Skin epidermis (tissue), 12 donors: ENCODE measurements around the gene DCTN4.
A peak's percentile ranks its signal among the peaks of the same experiment; 100 is the strongest.
"Not testable (repeated sequence)": the region's sequence is repeated elsewhere in the genome, so short reads cannot be mapped to it uniquely, and the experiment has no call there.

Source experiments
- H3K27ac ChIP-seq, 21 experiments: fragments of 200-600 bp; sonication (generic) in 11 of 21; one replicate each; pipeline ENCODE4 v1.5.0; 2020; ENCODE audit warnings: mild to moderate bottlenecking in 3 of 21, inconsistent platforms in 2 of 21, moderate library complexity in 2 of 21
- H3K4me3 ChIP-seq, 7 experiments: fragments of 200-600 bp; sonication (generic) in 2 of 7; one replicate each; pipeline ENCODE4 v1.5.0; 2020; ENCODE audit warnings: inconsistent platforms in 2 of 7, mild to moderate bottlenecking in 2 of 7, moderate library complexity in 1 of 7

DCTN4 gene

DNA sequence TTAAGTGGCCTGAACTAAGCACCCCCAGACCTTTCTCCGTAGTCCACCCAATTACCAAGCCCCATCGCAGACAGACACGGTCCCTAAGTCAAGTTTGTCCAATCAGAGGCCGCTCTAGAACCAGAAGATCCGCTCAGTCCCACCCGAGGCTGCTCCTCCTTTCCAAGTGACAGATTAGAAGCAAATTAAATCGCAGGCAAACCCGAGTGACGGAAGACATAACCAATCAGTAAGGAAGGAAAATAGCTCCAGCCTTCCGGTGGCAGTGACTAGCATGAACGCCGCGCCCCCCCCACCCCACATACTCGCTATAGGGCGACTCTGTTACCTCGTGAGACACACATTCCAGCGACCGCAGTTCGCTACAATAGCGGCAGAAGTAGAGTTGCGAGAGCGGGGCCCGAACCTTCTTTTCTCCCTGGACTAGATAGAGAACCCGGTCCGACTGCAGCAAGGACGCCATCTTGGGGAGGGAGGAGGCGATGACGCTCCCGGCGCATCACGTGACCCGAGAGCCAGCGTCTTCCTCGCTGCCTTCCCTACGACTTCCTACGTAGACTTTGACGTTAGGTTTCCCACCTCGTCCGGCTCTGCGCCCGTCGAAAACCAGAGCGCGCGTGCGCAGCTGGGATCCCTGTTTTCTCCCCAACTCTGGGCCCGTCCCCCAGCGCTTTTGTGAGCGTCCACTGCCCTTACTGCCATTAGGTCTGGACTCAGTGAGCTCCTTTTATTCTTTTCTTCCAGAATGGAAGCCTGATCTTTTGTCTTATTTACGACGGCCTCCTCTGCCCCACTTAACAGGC lies at the start of gene DCTN4:
TSS of gene DCTN4 (minus strand) at position 487 of the 803 bp plus-strand sequence. CDS start at position 463, 24 bp downstream.
- Histone ChIP-seq H3K27ac (peak within 1 kb of the TSS; percentile 59 to 97 (median 94)), H3K4me3 (peak within 1 kb of the TSS; percentile 40 to 79 (median 61))

DNA sequence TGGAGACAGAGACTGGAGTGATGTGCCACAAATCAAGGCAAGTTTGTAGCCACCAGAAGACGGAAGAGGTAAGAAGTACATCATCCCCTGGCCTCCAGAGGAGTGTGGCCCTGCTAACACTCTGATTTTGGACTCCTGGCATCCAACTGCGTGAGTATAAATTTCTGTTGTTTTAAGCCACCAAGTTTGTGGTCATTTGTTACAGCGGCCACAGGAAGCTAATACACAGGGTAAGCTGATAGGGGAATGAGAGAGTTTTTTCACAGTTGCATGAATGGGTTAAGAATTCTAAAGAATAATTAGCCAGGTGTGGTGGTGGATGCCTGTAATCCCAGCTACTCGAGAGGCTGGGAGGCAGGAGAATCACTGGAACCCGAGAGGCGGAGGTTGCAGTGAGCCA lies 45.6 kb upstream of the DCTN4 start:
- Histone ChIP-seq H3K27ac (no peak overlapping the region), H3K4me3 (no peak overlapping the region)

DNA sequence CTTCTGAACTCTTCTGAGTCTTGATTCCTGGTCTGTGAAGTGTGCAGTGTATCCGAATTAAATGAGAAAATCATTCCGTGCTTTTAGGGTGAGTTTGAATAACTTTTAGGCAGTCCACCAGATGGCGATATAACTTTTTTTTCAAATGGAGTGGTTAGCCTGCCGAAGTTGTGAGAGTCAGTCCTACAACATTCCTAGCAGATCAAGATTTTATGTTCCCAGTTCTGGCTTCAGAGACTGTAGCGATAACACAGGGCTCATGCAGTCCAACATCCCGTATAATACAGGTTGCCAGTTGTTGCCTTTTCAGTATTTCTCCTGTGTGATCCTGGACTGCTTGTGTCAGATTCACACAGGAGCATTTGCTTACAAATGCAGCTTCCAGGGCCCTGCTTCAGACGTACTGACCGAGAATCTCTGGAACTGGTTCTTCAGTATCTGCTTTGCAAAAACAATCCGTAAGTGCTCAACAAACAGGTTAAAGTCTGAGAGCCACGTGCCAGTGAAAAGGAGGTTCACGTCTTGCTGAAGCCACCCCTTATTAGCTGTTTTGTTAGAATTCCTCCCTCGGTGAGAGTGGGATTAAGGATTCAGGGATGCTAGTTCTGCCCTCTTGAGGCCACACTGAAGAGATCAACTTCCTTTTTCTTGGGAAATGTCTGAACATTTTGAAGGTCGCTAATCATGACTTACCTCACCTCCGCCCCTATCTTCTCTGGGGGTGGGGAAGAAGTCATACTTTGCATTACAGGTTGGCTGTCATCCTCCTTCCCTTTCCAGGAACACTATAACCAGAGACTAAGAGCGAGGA lies 42.5 kb upstream of the DCTN4 start:
- Histone ChIP-seq H3K27ac (peak overlapping the region in 7 of 21 experiments; percentile 2 to 47 (median 19)), H3K4me3 (peak overlapping the region in 5 of 7 experiments; percentile 8 to 31 (median 17))

DNA sequence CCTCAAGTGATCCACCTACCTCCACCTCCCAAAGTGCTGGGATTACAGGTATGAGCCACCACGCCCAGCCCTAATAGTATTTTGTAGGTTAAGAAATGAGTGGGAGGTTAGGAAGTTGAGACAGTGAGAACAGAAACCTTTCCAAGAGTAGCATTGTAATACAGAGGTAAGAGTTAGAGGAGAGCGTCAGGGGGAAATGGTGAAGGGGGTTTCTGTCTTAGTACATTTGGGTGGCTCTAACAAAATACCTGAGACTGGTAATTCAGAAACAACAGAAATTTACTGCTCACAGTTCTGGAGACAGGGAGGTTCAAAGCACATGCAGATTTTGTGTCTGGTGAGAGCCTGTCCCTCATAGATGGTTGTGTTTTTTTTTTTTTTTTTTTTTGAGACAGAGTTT lies 38.6 kb upstream of the DCTN4 start:
- H3K4me3 ChIP-seq = no peak overlapping the region
- H3K27ac ChIP-seq = no peak overlapping the region

DNA sequence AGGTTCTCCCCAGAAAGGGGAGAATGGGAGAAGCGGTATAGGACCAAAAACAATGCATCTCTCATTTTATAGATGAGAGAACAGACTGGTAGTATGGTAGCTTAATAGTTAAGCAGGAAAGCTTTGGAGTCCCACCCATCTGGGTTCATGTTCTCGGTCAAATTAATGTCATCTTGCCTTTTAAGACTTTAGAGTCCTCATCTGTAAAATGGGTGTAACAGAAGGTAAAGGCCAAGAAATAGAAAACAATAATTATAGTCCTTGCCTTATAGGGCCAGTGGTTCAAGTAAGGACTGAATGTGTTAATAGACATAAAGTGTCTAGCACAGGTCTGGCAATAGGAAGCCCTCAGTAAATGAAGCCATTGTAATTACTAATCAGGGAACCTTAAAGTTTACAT lies 36.1 kb upstream of the DCTN4 start:
- H3K27ac ChIP-seq = no peak overlapping the region
- no peak overlapping the region for H3K4me3 ChIP-seq

DNA sequence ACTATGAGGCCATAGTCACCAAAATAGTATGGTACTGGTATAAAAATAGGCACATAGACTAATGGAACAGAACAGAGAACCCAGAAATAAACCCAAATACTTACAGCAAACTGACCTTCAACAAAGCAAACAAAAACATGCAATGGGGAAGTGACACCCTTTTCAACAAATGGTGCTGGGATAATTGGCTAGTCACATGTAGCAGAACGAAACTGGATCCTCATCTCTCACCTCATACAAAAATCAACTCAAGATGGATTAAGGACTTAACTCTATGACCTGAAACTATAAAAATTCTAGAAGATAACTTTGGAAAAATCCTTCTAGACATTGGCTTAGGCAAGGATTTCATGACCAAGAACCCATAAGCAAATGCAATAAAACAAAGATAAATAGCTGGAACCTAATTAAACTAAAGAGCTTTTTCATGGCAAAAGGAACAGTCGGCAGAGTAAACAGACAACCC lies 34.6 kb upstream of the DCTN4 start:
- H3K4me3 ChIP-seq, H3K27ac ChIP-seq: not testable (repeated sequence)

DNA sequence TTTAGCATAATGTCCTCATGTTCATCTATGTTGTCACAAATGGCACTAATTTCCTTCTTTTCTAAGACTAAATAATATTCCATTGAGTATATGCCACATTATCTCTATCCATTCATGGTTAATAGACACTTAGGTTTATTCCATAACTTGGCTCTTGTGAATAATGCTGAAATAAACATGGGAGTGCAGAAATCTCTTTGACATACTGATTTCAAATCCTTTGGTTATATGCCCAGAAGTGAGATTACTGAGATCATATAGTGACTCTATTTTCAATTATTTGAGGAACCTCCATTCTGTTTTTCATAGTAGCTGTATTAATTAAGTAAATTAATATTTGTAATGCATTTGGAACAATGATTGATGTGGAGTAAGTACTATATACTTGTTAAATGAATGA lies 32.7 kb upstream of the DCTN4 start:
- Histone ChIP-seq H3K27ac (peak overlapping the region in 4 of 21 experiments; percentile 72 to 87 (median 82)), H3K4me3 (no peak overlapping the region)

DNA sequence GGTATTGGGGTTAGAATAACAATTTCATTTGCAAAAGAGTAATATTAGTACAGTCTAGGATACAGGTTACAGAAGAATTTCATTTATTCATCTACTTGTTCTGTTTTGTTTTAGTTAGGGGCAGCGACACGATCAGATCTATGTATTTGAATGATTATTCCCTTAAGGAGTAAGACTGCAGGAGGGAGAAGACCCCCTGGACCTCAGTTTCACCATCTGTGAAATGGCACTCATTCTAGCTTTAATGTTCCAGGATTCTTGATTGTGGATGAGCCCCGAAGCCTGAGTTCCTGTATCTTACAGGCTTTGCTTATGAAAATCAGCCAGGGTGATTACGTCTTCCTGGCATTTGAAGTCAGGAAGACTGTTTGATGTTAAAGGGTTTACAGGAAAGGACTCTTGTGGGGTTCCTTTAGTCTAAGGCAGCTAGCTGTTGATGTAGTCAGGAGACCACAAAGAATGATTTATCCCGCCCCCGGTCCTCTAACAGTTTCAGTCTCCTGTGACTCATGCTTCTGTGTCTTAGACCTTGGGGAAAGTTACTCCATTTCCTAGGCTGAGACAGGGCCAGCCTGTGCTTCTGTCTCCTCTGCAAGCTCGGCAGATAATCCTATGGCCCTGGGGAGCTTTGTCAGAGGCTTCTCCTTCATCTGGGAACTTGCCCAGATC lies 31.3 kb upstream of the DCTN4 start:
- H3K4me3 ChIP-seq = no peak overlapping the region
- H3K27ac ChIP-seq = peak overlapping the region in 18 of 21 experiments; percentile 9 to 87 (median 63)

DNA sequence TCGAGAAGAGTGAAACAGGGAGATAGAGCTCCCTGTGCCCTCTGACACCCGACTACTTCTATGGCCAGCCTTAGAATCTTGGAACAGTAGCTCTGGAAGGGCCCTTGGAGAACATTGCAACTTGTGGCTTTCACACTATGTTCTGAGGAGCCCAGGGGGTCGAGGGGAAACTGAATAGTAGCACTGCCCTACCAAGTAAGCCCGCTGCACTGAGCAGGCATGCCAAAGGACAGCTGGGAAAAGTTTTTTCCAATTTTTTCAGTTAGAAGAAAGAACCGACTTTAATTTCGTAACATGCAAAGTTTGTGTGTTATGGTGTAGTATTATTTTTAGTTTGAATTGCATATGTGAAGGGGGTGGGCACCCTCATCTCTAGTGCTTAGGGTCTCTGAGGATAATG lies 30.6 kb upstream of the DCTN4 start:
- Histone ChIP-seq H3K4me3 (no peak overlapping the region), H3K27ac (peak overlapping the region in 17 of 21 experiments; percentile 8 to 87 (median 62))

DNA sequence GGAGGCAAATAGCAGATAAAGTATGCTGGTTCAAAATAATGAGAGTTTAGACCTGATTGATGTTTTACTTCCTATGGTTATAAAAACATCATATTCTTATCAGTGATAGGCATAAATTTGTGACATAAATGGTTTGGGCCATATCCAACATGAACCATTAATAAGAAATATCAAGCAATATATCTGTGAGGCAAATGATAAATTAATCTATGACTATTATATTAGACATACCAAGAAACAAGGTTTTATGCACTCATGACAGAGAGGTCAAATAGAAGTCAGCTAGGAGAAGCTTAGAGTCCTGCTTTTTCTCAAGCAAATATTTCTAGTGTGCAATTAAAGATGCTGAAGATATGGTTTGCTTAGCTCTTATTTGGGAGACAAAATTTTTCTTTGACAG lies 30.2 kb upstream of the DCTN4 start:
- H3K27ac ChIP-seq = peak overlapping the region in 9 of 21 experiments; percentile 8 to 87 (median 74)
- no peak overlapping the region for H3K4me3 ChIP-seq

DNA sequence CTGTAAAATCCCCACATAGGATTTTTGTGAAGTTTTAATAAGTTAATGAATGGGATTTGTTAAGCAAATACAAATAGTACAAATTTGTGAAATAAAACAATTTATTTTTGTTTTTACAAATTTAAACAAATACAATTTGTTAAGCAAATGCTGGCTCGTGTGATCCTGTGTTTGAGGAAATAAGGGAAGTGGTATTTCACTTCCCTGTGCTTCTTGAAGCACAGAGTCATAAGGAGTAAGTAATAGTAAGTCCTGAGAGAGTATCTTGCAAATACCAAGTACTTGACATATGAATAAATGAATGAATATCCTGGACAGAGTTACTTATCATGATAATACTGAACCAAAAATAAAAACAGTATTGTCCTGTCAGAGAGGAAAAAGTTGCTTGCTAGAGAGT lies 28.8 kb upstream of the DCTN4 start:
- Histone ChIP-seq H3K4me3 (no peak overlapping the region), H3K27ac (peak overlapping the region in 2 of 21 experiments; percentile 5 to 39)

DNA sequence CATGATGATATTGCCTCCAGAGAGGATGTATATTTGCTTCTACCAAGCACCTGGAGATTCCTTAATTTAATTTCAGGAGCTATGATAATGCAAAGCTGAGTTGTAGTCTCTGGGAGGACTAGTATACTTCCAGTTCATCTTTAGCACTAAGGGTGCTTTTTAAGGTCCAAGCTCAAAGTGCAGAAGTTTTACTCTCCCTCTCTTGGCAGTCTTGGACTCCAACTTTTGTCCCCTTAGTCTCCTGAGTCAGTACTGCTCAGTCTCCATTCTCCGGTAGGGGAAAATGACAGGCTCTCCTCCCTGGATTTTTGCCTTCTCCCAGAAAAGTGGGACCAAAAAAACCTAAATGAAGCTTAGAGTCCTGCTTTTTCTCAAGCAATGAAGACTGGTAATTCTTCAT lies 28.1 kb upstream of the DCTN4 start:
- H3K4me3 ChIP-seq = no peak overlapping the region
- peak overlapping the region in 1 of 21 experiments; percentile 5 for H3K27ac ChIP-seq

DNA sequence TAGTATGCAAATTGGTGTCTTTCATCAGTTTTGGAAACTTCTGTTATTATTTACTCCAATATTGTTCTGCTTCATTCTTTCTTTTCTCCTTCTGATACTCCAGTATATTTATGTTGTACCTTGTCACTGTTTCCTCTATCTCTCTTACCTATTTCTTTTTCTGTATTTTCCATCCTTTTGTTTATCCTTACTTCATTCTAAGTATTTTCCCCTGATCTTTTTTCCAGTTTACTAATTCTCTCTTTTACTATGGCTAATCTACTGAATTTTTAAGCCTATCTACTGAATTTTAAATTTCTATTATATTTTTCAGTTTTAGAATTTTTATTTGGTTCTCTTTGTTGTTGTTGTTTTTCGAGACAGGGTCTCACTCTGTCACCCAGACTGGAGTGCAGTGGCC lies 27.1 kb upstream of the DCTN4 start:
- Histone ChIP-seq H3K27ac (no peak overlapping the region), H3K4me3 (no peak overlapping the region)

DNA sequence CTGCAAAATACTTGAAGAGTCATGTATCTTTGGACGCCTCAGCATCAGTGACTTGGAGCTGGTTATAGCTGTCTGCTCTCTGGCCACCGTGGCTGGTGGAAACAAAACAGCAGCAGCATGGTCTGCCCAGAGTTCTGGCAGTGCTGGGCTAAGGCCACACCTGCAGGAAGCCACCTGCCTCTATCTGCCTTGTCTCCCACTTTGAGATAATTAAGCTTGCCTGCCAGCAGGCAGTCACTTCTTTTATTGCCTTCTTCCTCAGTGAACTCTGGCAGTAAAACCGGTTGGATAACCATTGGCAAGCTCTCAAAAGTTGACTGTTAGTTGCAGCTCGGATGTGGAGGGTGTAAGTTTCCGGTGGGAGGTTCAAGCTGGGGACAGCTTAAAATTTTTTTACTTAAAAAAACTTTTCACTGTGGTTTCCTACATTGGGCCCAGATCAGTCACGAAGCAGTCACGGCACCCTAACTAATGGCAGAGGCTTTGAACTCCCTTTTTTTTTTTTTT lies 24.7 kb upstream of the DCTN4 start:
- Histone ChIP-seq H3K4me3 (no peak overlapping the region), H3K27ac (peak overlapping the region in 20 of 21 experiments; percentile 2 to 91 (median 68))

DNA sequence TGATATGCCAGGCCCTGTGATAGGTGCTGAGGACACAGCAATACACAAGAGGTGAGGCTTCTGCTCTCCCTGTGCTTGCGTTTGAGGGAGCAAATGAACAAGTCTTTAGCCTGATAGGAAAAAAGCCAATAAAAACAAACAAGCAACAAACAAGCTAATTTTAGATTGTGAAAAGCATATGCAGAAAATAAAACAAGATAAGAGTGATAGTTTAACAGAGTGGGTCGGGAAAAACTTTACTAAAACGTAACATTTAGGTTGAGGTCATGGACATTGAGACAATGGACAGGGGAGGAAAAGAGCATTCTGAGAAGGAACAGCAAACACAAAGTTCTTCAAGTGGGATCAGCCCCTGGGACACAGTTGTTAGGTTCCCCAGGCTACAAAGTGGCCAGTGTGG lies 24.0 kb upstream of the DCTN4 start:
- Histone ChIP-seq H3K27ac (peak overlapping the region in 20 of 21 experiments; percentile 2 to 91 (median 68)), H3K4me3 (no peak overlapping the region)

DNA sequence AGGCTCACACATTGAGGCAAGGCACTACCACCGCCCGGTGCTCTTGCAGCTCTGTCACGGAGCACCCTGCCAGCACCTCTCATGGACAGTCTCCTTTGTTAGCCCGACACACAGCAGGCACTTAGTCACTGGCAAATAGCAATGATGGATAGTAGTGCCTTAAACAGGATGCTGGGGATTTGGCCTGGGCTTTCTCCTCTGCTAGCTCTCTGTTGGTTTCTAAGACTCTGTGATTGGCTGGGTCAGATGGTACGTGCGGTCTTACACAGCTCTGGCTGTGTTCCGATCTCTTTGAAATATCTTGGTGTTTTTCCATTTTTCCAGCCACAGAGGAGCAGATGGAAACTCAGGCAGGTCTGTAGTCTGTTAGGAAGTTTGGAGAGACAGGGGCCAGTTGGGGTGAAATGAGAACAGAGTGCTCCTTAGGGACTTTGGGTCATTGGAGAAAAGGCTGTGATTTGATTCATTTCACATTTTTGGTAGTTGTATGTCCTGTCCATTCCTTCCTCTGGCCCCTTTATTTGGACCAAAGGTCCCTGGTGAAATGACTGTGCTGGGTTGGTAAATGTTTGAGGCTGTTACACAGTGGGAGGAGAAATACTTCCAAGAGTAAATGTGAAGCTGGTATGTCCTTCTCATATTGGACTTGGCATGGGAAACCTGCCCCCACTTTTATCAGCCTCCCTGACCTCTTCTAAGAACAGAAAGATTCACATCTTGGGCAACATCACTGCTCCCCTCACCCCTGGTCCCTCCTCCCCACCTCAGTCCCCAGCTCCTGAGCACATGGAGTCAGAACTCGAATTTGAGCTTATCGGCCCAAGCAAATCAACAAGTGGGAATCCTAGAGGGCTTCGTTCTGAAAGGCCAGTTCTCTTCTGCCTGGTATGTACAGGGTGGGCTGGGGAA lies 23.1 kb upstream of the DCTN4 start:
- Histone ChIP-seq H3K4me3 (no peak overlapping the region), H3K27ac (peak overlapping the region in 18 of 21 experiments; percentile 42 to 92 (median 74))

DNA sequence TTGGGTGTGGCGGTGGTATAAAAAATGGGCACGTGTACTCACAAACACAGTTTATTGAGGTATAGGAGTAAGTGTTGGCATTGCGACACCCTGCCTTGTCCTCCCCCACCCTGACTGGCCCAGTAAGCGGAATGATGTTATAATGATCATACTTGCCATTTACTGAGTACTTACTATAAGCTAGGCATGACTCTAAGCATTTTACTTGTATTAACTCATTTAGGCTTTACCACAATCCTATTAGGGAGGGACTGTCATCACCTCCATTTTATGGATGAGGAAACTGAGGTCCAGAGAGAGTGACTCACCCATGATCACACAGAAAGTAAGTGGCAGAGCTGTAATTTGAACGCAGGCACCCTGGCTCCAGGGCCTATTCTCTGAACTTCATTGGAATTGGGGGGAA lies 22.0 kb upstream of the DCTN4 start:
- peak overlapping the region in 3 of 7 experiments; percentile 7 to 72 (median 64) for H3K4me3 ChIP-seq
- peak overlapping the region in 19 of 21 experiments; percentile 9 to 94 (median 77) for H3K27ac ChIP-seq

DNA sequence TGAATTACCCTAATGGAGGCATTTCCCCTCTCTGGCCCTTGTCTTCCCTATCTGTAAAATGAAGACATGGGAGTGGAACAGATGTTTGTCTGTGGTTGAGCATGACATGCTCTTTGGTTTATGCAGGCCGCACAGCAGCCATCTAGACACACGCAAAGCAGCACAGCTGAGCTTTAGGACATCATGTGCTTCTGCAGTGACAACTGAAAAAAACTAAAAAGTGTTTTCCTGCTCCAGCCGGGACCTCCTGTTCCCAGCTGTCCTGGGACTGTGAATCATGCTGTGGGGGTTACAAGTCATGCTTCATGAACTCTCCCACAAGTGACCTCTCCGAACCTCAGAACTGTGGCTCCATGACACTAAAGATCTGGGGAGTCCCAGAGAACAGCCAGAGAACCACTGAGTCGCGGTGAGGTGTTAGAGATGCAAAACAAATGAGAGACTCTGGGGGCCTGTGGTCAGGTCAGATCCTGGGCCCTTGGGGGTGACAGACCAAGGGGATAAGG lies 21.4 kb upstream of the DCTN4 start:
- Histone ChIP-seq H3K27ac (peak overlapping the region in 20 of 21 experiments; percentile 9 to 94 (median 79)), H3K4me3 (peak overlapping the region in 5 of 7 experiments; percentile 7 to 72 (median 57))
